Fibroblast of pulmonary artery (primary cell): ENCODE data around the gene NBEA.

ENCODE experiments used
- DNase-seq: peaks from one replicate; pipeline ENCODE4 v3.0.0-alpha.2; 2010; ENCODE audit warnings: low read depth
- H3K4me3 ChIP-seq: replicated peaks from 2 replicates; pipeline ENCODE4 v1.5.1; 2011; ENCODE audit warnings: low read depth, mild to moderate bottlenecking, control low read depth, low read length, moderate library complexity
- CTCF ChIP-seq: IDR thresholded peaks from 2 replicates; pipeline ENCODE4 v1.5.1; 2011; ENCODE audit warnings: mild to moderate bottlenecking, control low read depth, low read length, inconsistent platforms; ENCODE audit errors: missing control alignments

The NBEA gene

GRCh38 chr13:35475212-35475959 is 533.3 kb downstream of the NBEA start:
- peak overlapping the region; percentile 50 for H3K4me3 ChIP-seq
- TF ChIP-seq CTCF: no peak
- peak; percentile 14 for DNase-seq

GRCh38 chr13:35475960-35476943 is 534.2 kb downstream of the NBEA start, which contains the start of gene MAB21L1:
TSS of gene MAB21L1 (minus strand) at chr13:35476689. CDS start at chr13:35476138, 551 bp downstream.
- peak; percentile 21 for DNase-seq
- H3K4me3 ChIP-seq: peak within 1 kb of the TSS; percentile 50
- no peak for TF ChIP-seq CTCF

- H3K4me3 ChIP-seq: no peak overlapping the region
- no peak for DNase-seq
- no peak for TF ChIP-seq CTCF
Observed at GRCh38 chr13:35477386-35477946, 535.4 kb downstream of the NBEA start.

- no peak overlapping the region for H3K4me3 ChIP-seq
- no peak for DNase-seq
- TF ChIP-seq CTCF: no peak
Observed at GRCh38 chr13:35478271-35479037, 536.4 kb downstream of the NBEA start.

GRCh38 chr13:35479038-35479492 is 537.0 kb downstream of the NBEA start:
- TF ChIP-seq CTCF: no peak
- no peak for DNase-seq
- no peak overlapping the region for H3K4me3 ChIP-seq

GRCh38 chr13:35479706-35480105 is 537.6 kb downstream of the NBEA start:
- H3K4me3 ChIP-seq: no peak overlapping the region
- DNase-seq: no peak
- TF ChIP-seq CTCF: no peak
